Measurements from ENCODE around the gene HIVEP3.
A peak's percentile ranks its signal among the peaks of the same experiment; 100 is the strongest.

Gene HIVEP3

GRCh38 chr1:41581216-41582003 lies 337.3 kb downstream of the HIVEP3 start:
- Histone ChIP-seq H2AK5ac (ENCODE audit: low read length) (no peak overlapping the region), H3K79me2 (ENCODE audit: control insufficient read depth, insufficient read depth, low read length) (no peaks in the 10 kb centered on the region), H3K4me3 (ENCODE audit: low read length) (no peak overlapping the region), H3K4me2 (ENCODE audit: low read length) (no peak overlapping the region), H2BK120ac (ENCODE audit: low read depth, low read length) (no peak overlapping the region), H3K9ac (ENCODE audit: low read length) (no peak overlapping the region), H3K4ac (ENCODE audit: low read depth, low read length) (no peak overlapping the region), H3K27me3 (ENCODE audit: insufficient read depth, low read length, poor library complexity) (no peaks in the 10 kb centered on the region), H3K23ac (ENCODE audit: low read length) (no peak overlapping the region), H2BK5ac (ENCODE audit: low read length) (no peak overlapping the region), H3K27ac (ENCODE audit: low read depth, low read length) (no peak overlapping the region), H3K4me1 (ENCODE audit: control insufficient read depth, low read depth, low read length) (no peaks in the 10 kb centered on the region), H3K36me3 (ENCODE audit: control insufficient read depth, insufficient read depth, low read length) (no peaks in the 10 kb centered on the region), H4K5ac (ENCODE audit: low read length) (no peak overlapping the region), H2BK15ac (replicated peaks; ENCODE audit: low read depth) (no peak overlapping the region), H4K8ac (ENCODE audit: low read depth, low read length) (no peak overlapping the region), H3K79me1 (ENCODE audit: low read length) (no peaks in the 10 kb centered on the region), H3K18ac (ENCODE audit: low read length) (no peak overlapping the region), H3K56ac (ENCODE audit: low read length) (no peak overlapping the region)
- no peak for DNase-seq
- WGBS (ENCODE audit: extremely low coverage, insufficient coverage, low lambda C conversion rate): no CpG with 5 or more reads among the region's 19 CpGs

GRCh38 chr1:41580520-41581172 lies 338.1 kb downstream of the HIVEP3 start:
- WGBS (ENCODE audit: extremely low coverage, insufficient coverage, low lambda C conversion rate): no CpG with 5 or more reads among the region's 7 CpGs
- no peaks in the 10 kb centered on the region for H3K27me3 ChIP-seq (ENCODE audit: insufficient read depth, low read length, poor library complexity)

GRCh38 chr1:41580021-41580420 lies 338.7 kb downstream of the HIVEP3 start:
- no CpG with 5 or more reads among the region's 6 CpGs for WGBS (ENCODE audit: extremely low coverage, insufficient coverage, low lambda C conversion rate)

More at GRCh38 chr1:41580520-41581172, 338.1 kb downstream of the HIVEP3 start:
- no peak overlapping the region for H4K5ac ChIP-seq (ENCODE audit: low read length)
- H4K8ac ChIP-seq (ENCODE audit: low read depth, low read length): no peak overlapping the region
- H3K79me1 ChIP-seq (ENCODE audit: low read length): no peaks in the 10 kb centered on the region
- H3K18ac ChIP-seq (ENCODE audit: low read length): no peak overlapping the region
- H3K79me2 ChIP-seq (ENCODE audit: control insufficient read depth, insufficient read depth, low read length): no peaks in the 10 kb centered on the region
- H2BK15ac ChIP-seq (replicated peaks; ENCODE audit: low read depth): no peak overlapping the region
- H3K4me2 ChIP-seq (ENCODE audit: low read length): no peak overlapping the region
- no peak overlapping the region for H2BK5ac ChIP-seq (ENCODE audit: low read length)
- no peak overlapping the region for H3K56ac ChIP-seq (ENCODE audit: low read length)
- H3K23ac ChIP-seq (ENCODE audit: low read length): no peak overlapping the region
- no peak overlapping the region for H2AK5ac ChIP-seq (ENCODE audit: low read length)
- H3K4ac ChIP-seq (ENCODE audit: low read depth, low read length): no peak overlapping the region
- no peak for DNase-seq
- no peak overlapping the region for H3K9ac ChIP-seq (ENCODE audit: low read length)
- H3K36me3 ChIP-seq (ENCODE audit: control insufficient read depth, insufficient read depth, low read length): no peaks in the 10 kb centered on the region
- H2BK120ac ChIP-seq (ENCODE audit: low read depth, low read length): no peak overlapping the region
- no peak overlapping the region for H3K4me3 ChIP-seq (ENCODE audit: low read length)
- H3K27ac ChIP-seq (ENCODE audit: low read depth, low read length): no peak overlapping the region
- no peaks in the 10 kb centered on the region for H3K4me1 ChIP-seq (ENCODE audit: control insufficient read depth, low read depth, low read length)

GRCh38 chr1:41578712-41579335 lies 339.9 kb downstream of the HIVEP3 start:
- H3K27ac ChIP-seq (ENCODE audit: low read depth, low read length): no peak overlapping the region
- no peaks in the 10 kb centered on the region for H3K4me1 ChIP-seq (ENCODE audit: control insufficient read depth, low read depth, low read length)
- H3K4ac ChIP-seq (ENCODE audit: low read depth, low read length): no peak overlapping the region
- H3K18ac ChIP-seq (ENCODE audit: low read length): no peak overlapping the region
- peak; percentile 65 for DNase-seq
- no peaks in the 10 kb centered on the region for H3K79me2 ChIP-seq (ENCODE audit: control insufficient read depth, insufficient read depth, low read length)
- H3K79me1 ChIP-seq (ENCODE audit: low read length): no peaks in the 10 kb centered on the region
- H2AK5ac ChIP-seq (ENCODE audit: low read length): no peak overlapping the region
- WGBS (ENCODE audit: extremely low coverage, insufficient coverage, low lambda C conversion rate): no CpG with 5 or more reads among the region's 4 CpGs
- H3K56ac ChIP-seq (ENCODE audit: low read length): no peak overlapping the region
- no peak overlapping the region for H3K23ac ChIP-seq (ENCODE audit: low read length)
- no peak overlapping the region for H3K9ac ChIP-seq (ENCODE audit: low read length)
- no peak overlapping the region for H2BK5ac ChIP-seq (ENCODE audit: low read length)
- no peaks in the 10 kb centered on the region for H3K27me3 ChIP-seq (ENCODE audit: insufficient read depth, low read length, poor library complexity)
- no peak overlapping the region for H4K5ac ChIP-seq (ENCODE audit: low read length)
- H2BK120ac ChIP-seq (ENCODE audit: low read depth, low read length): no peak overlapping the region
- no peak overlapping the region for H3K4me2 ChIP-seq (ENCODE audit: low read length)
- H4K8ac ChIP-seq (ENCODE audit: low read depth, low read length): no peak overlapping the region
- no peaks in the 10 kb centered on the region for H3K36me3 ChIP-seq (ENCODE audit: control insufficient read depth, insufficient read depth, low read length)
- no peak overlapping the region for H3K4me3 ChIP-seq (ENCODE audit: low read length)
- no peak overlapping the region for H2BK15ac ChIP-seq (replicated peaks; ENCODE audit: low read depth)

More at GRCh38 chr1:41580021-41580420, 338.7 kb downstream of the HIVEP3 start:
- H3K79me2 ChIP-seq (ENCODE audit: control insufficient read depth, insufficient read depth, low read length): no peaks in the 10 kb centered on the region
- H3K56ac ChIP-seq (ENCODE audit: low read length): no peak overlapping the region
- no peaks in the 10 kb centered on the region for H3K27me3 ChIP-seq (ENCODE audit: insufficient read depth, low read length, poor library complexity)
- no peak overlapping the region for H3K23ac ChIP-seq (ENCODE audit: low read length)
- no peaks in the 10 kb centered on the region for H3K4me1 ChIP-seq (ENCODE audit: control insufficient read depth, low read depth, low read length)
- no peak overlapping the region for H2BK120ac ChIP-seq (ENCODE audit: low read depth, low read length)
- no peak overlapping the region for H2AK5ac ChIP-seq (ENCODE audit: low read length)
- H3K4ac ChIP-seq (ENCODE audit: low read depth, low read length): no peak overlapping the region
- no peak overlapping the region for H3K27ac ChIP-seq (ENCODE audit: low read depth, low read length)
- H2BK5ac ChIP-seq (ENCODE audit: low read length): no peak overlapping the region
- no peak overlapping the region for H3K4me2 ChIP-seq (ENCODE audit: low read length)
- no peak overlapping the region for H4K8ac ChIP-seq (ENCODE audit: low read depth, low read length)
- no peak for DNase-seq
- no peak overlapping the region for H2BK15ac ChIP-seq (replicated peaks; ENCODE audit: low read depth)
- H3K79me1 ChIP-seq (ENCODE audit: low read length): no peaks in the 10 kb centered on the region
- H3K36me3 ChIP-seq (ENCODE audit: control insufficient read depth, insufficient read depth, low read length): no peaks in the 10 kb centered on the region
- H3K18ac ChIP-seq (ENCODE audit: low read length): no peak overlapping the region
- H3K4me3 ChIP-seq (ENCODE audit: low read length): no peak overlapping the region
- H4K5ac ChIP-seq (ENCODE audit: low read length): no peak overlapping the region
- no peak overlapping the region for H3K9ac ChIP-seq (ENCODE audit: low read length)

GRCh38 chr1:41576620-41577019 lies 342.1 kb downstream of the HIVEP3 start:
- H2BK120ac ChIP-seq (ENCODE audit: low read depth, low read length): no peak overlapping the region
- no peaks in the 10 kb centered on the region for H3K27me3 ChIP-seq (ENCODE audit: insufficient read depth, low read length, poor library complexity)
- no peak overlapping the region for H3K4me2 ChIP-seq (ENCODE audit: low read length)
- H4K8ac ChIP-seq (ENCODE audit: low read depth, low read length): no peak overlapping the region
- no peak overlapping the region for H3K18ac ChIP-seq (ENCODE audit: low read length)
- no peak overlapping the region for H3K9ac ChIP-seq (ENCODE audit: low read length)
- WGBS (ENCODE audit: extremely low coverage, insufficient coverage, low lambda C conversion rate): no CpG with 5 or more reads among the region's 4 CpGs
- no peaks in the 10 kb centered on the region for H3K79me1 ChIP-seq (ENCODE audit: low read length)
- no peak overlapping the region for H4K5ac ChIP-seq (ENCODE audit: low read length)
- no peak overlapping the region for H2AK5ac ChIP-seq (ENCODE audit: low read length)
- DNase-seq: no peak
- no peak overlapping the region for H3K4ac ChIP-seq (ENCODE audit: low read depth, low read length)
- no peaks in the 10 kb centered on the region for H3K4me1 ChIP-seq (ENCODE audit: control insufficient read depth, low read depth, low read length)
- H3K36me3 ChIP-seq (ENCODE audit: control insufficient read depth, insufficient read depth, low read length): no peaks in the 10 kb centered on the region
- no peak overlapping the region for H3K27ac ChIP-seq (ENCODE audit: low read depth, low read length)
- H3K79me2 ChIP-seq (ENCODE audit: control insufficient read depth, insufficient read depth, low read length): no peaks in the 10 kb centered on the region
- H3K56ac ChIP-seq (ENCODE audit: low read length): no peak overlapping the region
- no peak overlapping the region for H2BK15ac ChIP-seq (replicated peaks; ENCODE audit: low read depth)
- H3K23ac ChIP-seq (ENCODE audit: low read length): no peak overlapping the region
- no peak overlapping the region for H3K4me3 ChIP-seq (ENCODE audit: low read length)
- no peak overlapping the region for H2BK5ac ChIP-seq (ENCODE audit: low read length)
